Osteocyte (in vitro differentiated cells): Measurements from ENCODE around the gene TIMM13. TPM values are rescaled to one million over a fixed set of nuclear protein-coding genes. Genes with fewer than 3 reads are reported as not detected.

Source experiments
- DNase-seq: peaks from one replicate; pipeline ENCODE4 v3.0.0; 2021; ENCODE audit warnings: mixed read lengths; ENCODE audit not compliant: unreplicated experiment; ENCODE audit errors: extremely low spot score
- H3K27ac Mint-ChIP-seq: one replicate; pipeline ENCODE4 v1.8.0; 2021; ENCODE audit warnings: mild to moderate bottlenecking, mixed read lengths; ENCODE audit not compliant: unreplicated experiment
- H3K27me3 Mint-ChIP-seq: one replicate; pipeline ENCODE4 v1.8.0; 2021; ENCODE audit warnings: mixed read lengths; ENCODE audit not compliant: unreplicated experiment
- H3K36me3 Mint-ChIP-seq: one replicate; pipeline ENCODE4 v1.8.0; 2021; ENCODE audit warnings: mixed read lengths; ENCODE audit not compliant: unreplicated experiment
- H3K4me1 Mint-ChIP-seq: one replicate; pipeline ENCODE4 v1.8.0; 2021; ENCODE audit warnings: mixed read lengths; ENCODE audit not compliant: unreplicated experiment
- H3K4me3 Mint-ChIP-seq: one replicate; pipeline ENCODE4 v1.8.0; 2021; ENCODE audit warnings: mild to moderate bottlenecking, moderate library complexity, mixed read lengths; ENCODE audit not compliant: unreplicated experiment
- H3K9me3 Mint-ChIP-seq: one replicate; pipeline ENCODE4 v1.8.0; 2021; ENCODE audit warnings: mixed read lengths; ENCODE audit not compliant: unreplicated experiment
- CTCF ChIP-seq: fragments of 200-600 bp; sonication (generic); IDR thresholded peaks from 2 replicates; pipeline ENCODE4 v1.5.0; 2021; ENCODE audit warnings: antibody characterized with exemption, mild to moderate bottlenecking, moderate library complexity
- microRNA-seq: library from miRNA; unstranded; fragments of <30 nt; microRNA quantifications from one replicate; pipeline ENCODE4 v1.1.0, GENCODE V29; 2020; ENCODE audit not compliant: unreplicated experiment
- total RNA-seq: library from RNA; stranded (reverse); gene quantifications from 2 replicates; pipeline ENCODE4 v1.2.1, GENCODE V29; 2021

Gene TIMM13
- total RNA-seq, 1 donor from 2014 or later = 108 TPM

GRCh38 chr19:2382530-2383222 lies 44.7 kb downstream of the TIMM13 start:
- Mint-ChIP-seq H3K9me3 (peaks cover 8% of the 10 kb centered on the region), H3K27me3 (peaks cover 11% of the 10 kb centered on the region), H3K4me3 (no peak overlapping the region), H3K36me3 (peaks cover 3% of the 10 kb centered on the region), H3K27ac (no peak overlapping the region), H3K4me1 (peaks cover 18% of the 10 kb centered on the region)
- TF ChIP-seq CTCF = no peak
- no peak for DNase-seq

DNA sequence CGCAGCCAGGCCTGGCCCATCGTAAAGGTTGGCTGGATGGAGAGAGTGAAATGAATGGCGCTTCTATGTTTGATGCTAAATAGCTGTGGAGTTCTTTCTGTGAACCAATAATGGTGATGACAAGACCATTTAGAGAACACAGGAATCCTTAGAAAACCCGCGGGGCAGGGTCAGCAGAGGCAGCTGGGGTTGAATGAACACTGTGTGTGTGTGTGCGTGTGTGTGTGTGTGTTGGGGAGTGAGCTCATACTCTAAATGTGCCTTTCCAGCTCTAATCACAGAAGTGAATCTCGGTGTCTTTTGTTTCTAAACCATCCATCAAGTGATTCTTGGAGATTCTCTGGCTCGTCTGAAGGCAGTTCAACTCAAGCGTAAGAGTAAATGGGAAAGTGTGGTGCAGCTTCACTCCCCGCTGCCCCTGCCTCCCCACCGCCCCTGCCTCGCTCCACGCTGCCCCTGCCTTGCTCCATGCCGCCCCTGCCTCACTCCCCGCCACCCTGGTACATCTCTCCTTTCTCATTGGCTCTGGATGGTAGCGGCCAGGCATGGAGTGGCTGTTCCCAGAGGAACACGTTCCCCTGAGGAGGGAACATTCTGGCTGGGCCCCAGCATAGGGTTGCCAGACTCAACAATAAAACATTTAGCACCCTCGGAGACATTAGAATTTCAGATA lies 46.1 kb downstream of the TIMM13 start:
- Mint-ChIP-seq H3K27ac (no peak overlapping the region), H3K36me3 (peaks cover 3% of the 10 kb centered on the region), H3K4me3 (no peak overlapping the region), H3K27me3 (peaks cover 10% of the 10 kb centered on the region), H3K9me3 (peaks cover 8% of the 10 kb centered on the region), H3K4me1 (peaks cover 17% of the 10 kb centered on the region)
- no peak for DNase-seq
- TF ChIP-seq CTCF = no peak

DNA sequence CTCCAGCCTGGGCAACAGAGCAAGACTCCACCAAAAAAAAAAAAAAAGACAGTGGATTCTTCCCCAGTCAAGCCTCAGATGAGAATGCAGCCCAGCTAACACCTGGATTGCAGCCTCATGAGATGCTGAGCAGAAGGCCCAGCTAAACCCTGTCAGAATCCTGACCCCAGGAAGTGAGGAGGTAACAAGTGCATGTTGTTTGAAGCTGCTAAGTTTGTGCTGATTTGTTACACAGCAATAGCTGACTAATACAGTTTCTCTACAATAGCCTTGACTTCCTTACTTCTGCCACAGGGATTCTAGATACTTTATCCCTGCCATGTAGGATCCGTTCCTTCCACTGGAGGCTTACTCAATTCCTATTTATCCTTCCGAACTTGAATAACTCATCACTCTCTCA lies 46.8 kb downstream of the TIMM13 start:
- Mint-ChIP-seq H3K4me3 (no peak overlapping the region), H3K27ac (no peak overlapping the region)
- no peak for TF ChIP-seq CTCF

DNA sequence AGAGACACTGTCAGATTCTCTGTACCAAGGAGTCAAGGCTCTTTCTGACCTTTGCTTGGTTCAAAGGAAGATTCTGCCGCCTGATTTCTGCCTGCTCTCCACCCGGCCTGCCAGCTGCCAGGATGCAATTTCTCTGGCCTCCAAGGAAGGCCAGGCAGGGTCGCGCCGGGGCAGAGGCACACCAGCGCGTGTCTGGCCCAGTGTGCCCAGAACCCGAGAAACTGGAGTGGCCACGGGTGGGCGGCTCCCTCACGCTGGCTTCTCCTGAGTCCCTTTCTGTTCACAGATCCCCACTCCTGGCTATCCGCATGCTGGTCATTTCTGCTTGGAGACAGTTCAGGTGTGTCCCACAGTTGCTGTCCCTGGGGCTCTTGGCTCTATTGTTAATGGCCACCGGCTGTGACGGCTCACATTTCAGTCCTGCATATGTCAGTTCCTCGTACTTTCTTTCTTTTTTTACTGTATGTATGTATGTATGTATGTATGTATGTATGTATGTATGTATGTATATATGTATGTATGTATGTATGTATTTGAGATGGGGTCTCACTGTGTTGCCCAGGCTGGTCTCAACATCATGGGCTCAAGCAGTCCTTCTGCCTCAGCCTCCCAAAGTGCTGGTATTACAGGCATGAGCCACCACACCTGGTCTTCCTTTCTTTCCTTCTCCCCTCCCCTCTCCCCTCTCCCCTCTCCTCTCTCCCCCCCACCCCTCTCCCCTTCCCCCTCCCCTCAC lies 50.4 kb downstream of the TIMM13 start:
- H3K9me3 Mint-ChIP-seq = peaks cover 8% of the 10 kb centered on the region
- peaks cover 10% of the 10 kb centered on the region for H3K27me3 Mint-ChIP-seq
- no peak for TF ChIP-seq CTCF
- peaks cover 3% of the 10 kb centered on the region for H3K36me3 Mint-ChIP-seq
- no peak overlapping the region for H3K27ac Mint-ChIP-seq
- no peak for DNase-seq
- H3K4me1 Mint-ChIP-seq = peaks cover 11% of the 10 kb centered on the region
- H3K4me3 Mint-ChIP-seq = no peak overlapping the region

More for the DNA sequence above, 46.8 kb downstream of the TIMM13 start:
- Mint-ChIP-seq H3K27me3 (peaks cover 10% of the 10 kb centered on the region), H3K36me3 (peaks cover 3% of the 10 kb centered on the region), H3K9me3 (peaks cover 8% of the 10 kb centered on the region), H3K4me1 (peaks cover 17% of the 10 kb centered on the region)
- no peak for DNase-seq

Small RNA genes lying within 50 kb of the gene (microRNA-seq; reads per million reads assigned to microRNA genes)
- 3.3 reads per million for gene MIR7108

Other genes with a start within 250 kb of the TIMM13 start
- 40.7 and 45.7 TPM in 2 replicates for gene PLEKHJ1, start 191.3 kb downstream of the TIMM13 start, total RNA-seq
- gene SF3A2, start 190.8 kb downstream of the TIMM13 start, total RNA-seq = 101 and 102 TPM in 2 replicates
- 14.3 and 16.4 TPM in 2 replicates for gene AMH, start 178.3 kb downstream of the TIMM13 start, total RNA-seq
- not detected in 2 replicates for gene JSRP1, start 171.2 kb downstream of the TIMM13 start, total RNA-seq
- gene PEAK3, start 145.4 kb downstream of the TIMM13 start, total RNA-seq = 0.44 and 0.51 TPM in 2 replicates
- 0.37 and 0.54 TPM in 2 replicates for gene LINGO3, start 119.4 kb downstream of the TIMM13 start, total RNA-seq
- 77.8 and 81.7 TPM in 2 replicates for gene LSM7, start 99.0 kb downstream of the TIMM13 start, total RNA-seq
- gene SPPL2B, start 98.9 kb downstream of the TIMM13 start, total RNA-seq = 75.9 and 77.0 TPM in 2 replicates
- gene TMPRSS9, start 67.3 kb downstream of the TIMM13 start, total RNA-seq = 0.08 TPM in 1 of 2 replicates, not detected in the other
- gene LMNB2, start 29.4 kb upstream of the TIMM13 start, total RNA-seq = 40.2 and 40.8 TPM in 2 replicates
- 148 and 165 TPM in 2 replicates for gene GADD45B, start 48.5 kb upstream of the TIMM13 start, total RNA-seq